ENCODE measurements around the gene OR5M10.
"Not testable (repeated sequence)": the region's sequence is repeated elsewhere in the genome, so short reads cannot be mapped to it uniquely, and the experiment has no call there.

OR5M10 gene

DNA sequence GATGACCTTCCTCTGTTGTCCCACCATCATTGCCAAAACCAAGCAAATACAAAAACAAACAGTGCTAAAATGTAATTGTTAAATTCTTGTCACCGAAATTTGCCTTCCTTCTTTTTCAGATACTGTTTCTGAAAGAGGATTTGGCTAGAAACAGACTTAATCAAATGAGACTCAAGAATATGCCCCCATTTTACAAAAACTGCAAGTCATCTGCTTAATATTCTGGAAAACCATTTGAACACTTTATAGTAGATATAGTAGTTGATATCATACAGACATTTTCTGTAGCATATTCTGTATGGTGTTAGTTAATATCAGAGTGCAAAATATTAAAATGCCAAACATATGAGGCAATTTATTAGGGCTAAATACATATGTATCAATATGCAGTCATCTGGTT is 33.7 kb upstream of the OR5M10 start:
- Histone ChIP-seq H3K4me3 (ENCODE audit: insufficient read depth, low read length, poor library complexity, severe bottlenecking) (no peak overlapping the region), H3K9me2 (replicated peaks; ENCODE audit: insufficient read depth, low read length) (no peaks in the 10 kb centered on the region), H3K9me3 (ENCODE audit: insufficient read depth, low read length) (no peaks in the 10 kb centered on the region), H3F3A (ENCODE audit: insufficient read depth) (no peaks in the 10 kb centered on the region), H3K36me3 (ENCODE audit: low read length) (no peaks in the 10 kb centered on the region), H3K79me2 (ENCODE audit: insufficient read depth, low read length) (no peaks in the 10 kb centered on the region), H3K27me3 (ENCODE audit: low read length) (no peaks in the 10 kb centered on the region), H3K4me2 (ENCODE audit: low read depth, low read length, poor library complexity, severe bottlenecking) (no peak overlapping the region), H2AFZ (ENCODE audit: low read depth, low read length, severe bottlenecking) (no peak overlapping the region), H4K20me1 (ENCODE audit: low read depth, low read length) (no peaks in the 10 kb centered on the region), H3K27ac (ENCODE audit: low read depth, low read length) (no peak overlapping the region), H3K9ac (ENCODE audit: low read length) (no peak overlapping the region)
- TF ChIP-seq, protein P1, sequence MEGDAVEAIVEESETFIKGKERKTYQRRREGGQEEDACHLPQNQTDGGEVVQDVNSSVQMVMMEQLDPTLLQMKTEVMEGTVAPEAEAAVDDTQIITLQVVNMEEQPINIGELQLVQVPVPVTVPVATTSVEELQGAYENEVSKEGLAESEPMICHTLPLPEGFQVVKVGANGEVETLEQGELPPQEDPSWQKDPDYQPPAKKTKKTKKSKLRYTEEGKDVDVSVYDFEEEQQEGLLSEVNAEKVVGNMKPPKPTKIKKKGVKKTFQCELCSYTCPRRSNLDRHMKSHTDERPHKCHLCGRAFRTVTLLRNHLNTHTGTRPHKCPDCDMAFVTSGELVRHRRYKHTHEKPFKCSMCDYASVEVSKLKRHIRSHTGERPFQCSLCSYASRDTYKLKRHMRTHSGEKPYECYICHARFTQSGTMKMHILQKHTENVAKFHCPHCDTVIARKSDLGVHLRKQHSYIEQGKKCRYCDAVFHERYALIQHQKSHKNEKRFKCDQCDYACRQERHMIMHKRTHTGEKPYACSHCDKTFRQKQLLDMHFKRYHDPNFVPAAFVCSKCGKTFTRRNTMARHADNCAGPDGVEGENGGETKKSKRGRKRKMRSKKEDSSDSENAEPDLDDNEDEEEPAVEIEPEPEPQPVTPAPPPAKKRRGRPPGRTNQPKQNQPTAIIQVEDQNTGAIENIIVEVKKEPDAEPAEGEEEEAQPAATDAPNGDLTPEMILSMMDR (IDR thresholded peaks at IDR 0.05; ENCODE audit: insufficient read depth, low read length, poor library complexity, severe bottlenecking), result no peak
- TF ChIP-seq EZH2phosphoT487 (conservative IDR thresholded peaks at IDR 0.05; ENCODE audit: low read length), result no peak

DNA sequence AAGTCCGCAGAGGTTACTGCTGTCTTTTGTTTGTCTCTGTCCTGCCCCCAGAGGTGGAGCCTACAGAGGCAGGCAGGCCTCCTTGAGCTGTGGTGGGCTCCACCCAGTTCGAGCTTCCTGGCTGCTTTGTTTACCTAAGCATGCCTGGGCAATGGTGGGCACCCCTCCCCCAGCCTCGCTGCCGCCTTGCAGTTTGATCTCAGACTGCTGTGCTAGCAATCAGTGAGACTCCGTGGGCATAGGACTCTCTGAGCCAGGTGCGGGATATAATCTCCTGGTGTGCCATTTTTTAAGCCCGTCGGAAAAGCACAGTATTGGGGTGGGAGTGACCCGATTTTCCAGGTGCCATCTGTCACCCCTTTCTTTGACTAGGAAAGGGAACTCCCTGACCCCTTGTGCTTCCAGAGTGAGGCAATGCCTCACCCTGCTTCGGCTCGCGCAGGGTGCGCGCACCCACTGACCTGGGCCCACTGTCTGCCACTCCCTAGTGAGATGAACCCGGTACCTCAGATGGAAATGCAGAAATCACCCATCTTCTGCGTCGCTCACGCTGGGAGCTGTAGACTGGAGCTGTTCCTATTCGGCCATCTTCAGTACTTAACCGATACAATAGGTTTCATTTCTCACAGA is 14.7 kb upstream of the OR5M10 start:
- H2AFZ ChIP-seq (ENCODE audit: low read depth, low read length, severe bottlenecking); H3F3A ChIP-seq (ENCODE audit: insufficient read depth); H3K9me3 ChIP-seq (ENCODE audit: insufficient read depth, low read length); H3K4me3 ChIP-seq (ENCODE audit: insufficient read depth, low read length, poor library complexity, severe bottlenecking); H3K27me3 ChIP-seq (ENCODE audit: low read length); H3K36me3 ChIP-seq (ENCODE audit: low read length); H4K20me1 ChIP-seq (ENCODE audit: low read depth, low read length); H3K9ac ChIP-seq (ENCODE audit: low read length); H3K79me2 ChIP-seq (ENCODE audit: insufficient read depth, low read length); H3K4me2 ChIP-seq (ENCODE audit: low read depth, low read length, poor library complexity, severe bottlenecking); H3K9me2 ChIP-seq (replicated peaks; ENCODE audit: insufficient read depth, low read length); H3K27ac ChIP-seq (ENCODE audit: low read depth, low read length): not testable (repeated sequence)

GRCh38 chr11:56558574-56558973 is 18.9 kb downstream of the OR5M10 start:
- no peaks in the 10 kb centered on the region for H3K36me3 ChIP-seq (ENCODE audit: low read length)
- no peak overlapping the region for H2AFZ ChIP-seq (ENCODE audit: low read depth, low read length, severe bottlenecking)
- no peaks in the 10 kb centered on the region for H3K9me3 ChIP-seq (ENCODE audit: insufficient read depth, low read length)
- no peaks in the 10 kb centered on the region for H3K79me2 ChIP-seq (ENCODE audit: insufficient read depth, low read length)
- H3K4me2 ChIP-seq (ENCODE audit: low read depth, low read length, poor library complexity, severe bottlenecking), result no peak overlapping the region
- no peak overlapping the region for H3K27ac ChIP-seq (ENCODE audit: low read depth, low read length)
- no peak overlapping the region for H3K9ac ChIP-seq (ENCODE audit: low read length)
- no peaks in the 10 kb centered on the region for H3F3A ChIP-seq (ENCODE audit: insufficient read depth)
- TF ChIP-seq EZH2phosphoT487 (conservative IDR thresholded peaks at IDR 0.05; ENCODE audit: low read length), result no peak
- TF ChIP-seq, protein P1 (IDR thresholded peaks at IDR 0.05; ENCODE audit: insufficient read depth, low read length, poor library complexity, severe bottlenecking), result no peak
- H4K20me1 ChIP-seq (ENCODE audit: low read depth, low read length), result no peaks in the 10 kb centered on the region
- no peaks in the 10 kb centered on the region for H3K27me3 ChIP-seq (ENCODE audit: low read length)
- H3K4me3 ChIP-seq (ENCODE audit: insufficient read depth, low read length, poor library complexity, severe bottlenecking), result no peak overlapping the region
- no peaks in the 10 kb centered on the region for H3K9me2 ChIP-seq (replicated peaks; ENCODE audit: insufficient read depth, low read length)

DNA sequence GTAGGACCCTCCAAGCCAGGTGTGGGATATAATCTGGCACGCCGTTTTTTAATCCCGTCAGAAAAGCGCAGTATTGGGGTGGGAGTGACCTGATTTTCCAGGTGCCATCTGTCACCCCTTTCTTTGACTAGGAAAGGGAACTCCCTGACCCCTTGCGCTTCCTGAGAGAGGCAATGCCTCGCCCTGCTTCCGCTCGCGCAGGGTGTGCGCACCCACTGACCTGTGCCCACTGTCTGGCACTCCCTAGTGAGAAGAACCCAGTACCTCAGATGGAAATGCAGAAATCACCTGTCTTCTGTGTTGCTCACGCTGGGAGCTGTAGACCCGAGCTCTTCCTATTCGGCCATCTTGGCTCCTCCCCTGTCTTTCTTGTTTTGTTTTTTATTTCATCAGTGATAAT is 22.8 kb downstream of the OR5M10 start:
- not testable (repeated sequence) for H3K27ac ChIP-seq (ENCODE audit: low read depth, low read length); H4K20me1 ChIP-seq (ENCODE audit: low read depth, low read length); H3K36me3 ChIP-seq (ENCODE audit: low read length); H3K27me3 ChIP-seq (ENCODE audit: low read length); H3K4me2 ChIP-seq (ENCODE audit: low read depth, low read length, poor library complexity, severe bottlenecking); H3K79me2 ChIP-seq (ENCODE audit: insufficient read depth, low read length); H3K4me3 ChIP-seq (ENCODE audit: insufficient read depth, low read length, poor library complexity, severe bottlenecking); H3K9me2 ChIP-seq (replicated peaks; ENCODE audit: insufficient read depth, low read length); H3K9ac ChIP-seq (ENCODE audit: low read length); H3K9me3 ChIP-seq (ENCODE audit: insufficient read depth, low read length); H2AFZ ChIP-seq (ENCODE audit: low read depth, low read length, severe bottlenecking); H3F3A ChIP-seq (ENCODE audit: insufficient read depth)

All from SU-DHL-6 (cell line).